ENCODE results near the gene UACA. TPM values are rescaled to one million over a fixed set of nuclear protein-coding genes. Genes with fewer than 3 reads are reported as not detected.
A peak's percentile ranks its signal among the peaks of the same experiment; 100 is the strongest.

UACA gene
- total and polyA plus RNA-seq, 2 of the 8 experiments (the other 6 are each of a cell fraction or from before 2014, with no cell fraction given) = 28.6 to 38.9 TPM

- 91% methylated on average over 7 of the region's 7 CpGs; no CpG with 5 or more reads in 1 of the 2 experiments for WGBS, 2 experiments (ENCODE audit: extremely low coverage in 1 of 2, insufficient coverage in 1 of 2, insufficient read length in 1 of 2, insufficient replicate concordance in 2 of 2, low coverage in 1 of 2, low lambda C conversion rate in 2 of 2, missing lambda C conversion rate in 1 of 2)
- H3K4me2 ChIP-seq (ENCODE audit: insufficient read depth in 1 of 2, low read depth in 2 of 2, low read length in 2 of 2) = 0 out of 4 replicates have a peak overlapping the region, but pooled peaks of 1 of the 2 experiments have one; percentile 65
- TF ChIP-seq HDAC6 (IDR thresholded peaks at IDR 0.05; ENCODE audit: low read depth, low read length) = no peak
- no peak for TF ChIP-seq CTBP2 (IDR thresholded peaks at IDR 0.05; ENCODE audit: borderline replicate concordance, insufficient read depth, insufficient read length, low read length)
- no peak for TF ChIP-seq SIX5 (IDR thresholded peaks at IDR 0.05; ENCODE audit: low read depth, low read length)
- no peak for TF ChIP-seq BACH1 (IDR thresholded peaks at IDR 0.05; ENCODE audit: low read length)
- TF ChIP-seq ATF3 (IDR thresholded peaks at IDR 0.05; ENCODE audit: insufficient read depth, low read depth, low read length) = no peak
- TF ChIP-seq EP300 (IDR thresholded peaks at IDR 0.05; ENCODE audit: borderline replicate concordance in 1 of 2, low read depth in 2 of 2, low read length in 2 of 2) = no peak
- no peak for TF ChIP-seq EGR1 (IDR thresholded peaks at IDR 0.05; ENCODE audit: borderline replicate concordance, low read depth, low read length)
- no peak for TF ChIP-seq RNF2 (IDR thresholded peaks at IDR 0.05; ENCODE audit: borderline replicate concordance, low read depth, low read length, missing control alignments, poor library complexity, severe bottlenecking)
- no peak for TF ChIP-seq CBX8 (IDR thresholded peaks at IDR 0.05; ENCODE audit: borderline replicate concordance, low read depth, low read length)
These were observed 129.4 kb downstream of the UACA start for GRCh38 chr15:70633991-70634390.

More at GRCh38 chr15:70633991-70634390, 129.4 kb downstream of the UACA start:
- peak overlapping the region; percentile 27; the same call in 1 of the 2 replicates for H3K18ac ChIP-seq (ENCODE audit: extremely low read depth, low read length)
- H3K79me2 ChIP-seq (ENCODE audit: control insufficient read depth in 1 of 2, insufficient read depth in 2 of 2, low read length in 2 of 2) = no peaks in the 10 kb centered on the region
- ChIA-PET CTCF (ENCODE audit: partially characterized antibody) (interaction anchor here (1.6 to 4.9 kb wide), 3 partner anchors 9 to 65 kb away, joined by 3 to 28 read pairs (median 7); no protein-coding TSS in a partner anchor), POLR2A (ENCODE audit: partially characterized antibody) (no interaction called here)
- H3K9me3 ChIP-seq (ENCODE audit: insufficient read depth in 2 of 2, low read depth in 1 of 2, low read length in 1 of 2) = no peaks in the 10 kb centered on the region
- no peaks in the 10 kb centered on the region for H3K36me3 ChIP-seq (ENCODE audit: control insufficient read depth in 2 of 4, insufficient read depth in 4 of 4, low read length in 3 of 4)
- H2BK5ac ChIP-seq (ENCODE audit: low read depth, low read length) = no peak overlapping the region
- H2BK12ac ChIP-seq (ENCODE audit: low read depth, low read length) = no peak overlapping the region
- H2AFZ ChIP-seq (ENCODE audit: low read length) = no peak overlapping the region
- H3K79me1 ChIP-seq (ENCODE audit: low read depth, low read length) = no peaks in the 10 kb centered on the region
- H2BK120ac ChIP-seq (replicated peaks; ENCODE audit: low read depth, low read length) = no peak overlapping the region
- peaks cover 20 to 33% (median 24%) of the 10 kb centered on the region in 4 experiments for H3K4me1 ChIP-seq (replicated peaks in 1 of 4; ENCODE audit: control insufficient read depth in 3 of 4, insufficient read depth in 4 of 4, low read length in 3 of 4)
- no peak overlapping the region for H4K5ac ChIP-seq (ENCODE audit: insufficient read length, low read depth, low read length)
- H3K9ac ChIP-seq (replicated peaks in 1 of 4; ENCODE audit: extremely low read depth in 1 of 4, low read depth in 3 of 4, low read length in 3 of 4) = no peak overlapping the region
- no peak overlapping the region for H3K56ac ChIP-seq (replicated peaks; ENCODE audit: insufficient read length, low read depth, low read length)
- no peak for FAIRE-seq
- H3K27ac ChIP-seq (ENCODE audit: low read depth, low read length) = no peak overlapping the region
- H3K23me2 ChIP-seq (ENCODE audit: low read depth, low read length) = no peaks in the 10 kb centered on the region; the same call in 1 of the 2 replicates
- H4K91ac ChIP-seq (replicated peaks; ENCODE audit: insufficient read length, low read length) = no peak overlapping the region
- H2AK5ac ChIP-seq (ENCODE audit: low read depth, low read length) = no peak overlapping the region
- no peak overlapping the region for H4K8ac ChIP-seq (ENCODE audit: extremely low read depth, insufficient read depth, low read length)
- no peaks in the 10 kb centered on the region for H4K20me1 ChIP-seq (replicated peaks in 1 of 2; ENCODE audit: control insufficient read depth in 1 of 2, insufficient read depth in 2 of 2, low read length in 2 of 2)
- peak overlapping the region; percentile 63 for H3K4ac ChIP-seq (replicated peaks; ENCODE audit: insufficient read length, low read depth, low read length)
- 0 out of 2 replicates have a peak overlapping the region, but pooled peaks have one; percentile 1 for H2BK20ac ChIP-seq (ENCODE audit: low read length)
- H2BK15ac ChIP-seq (ENCODE audit: low read length) = no peak overlapping the region
- DNase-seq (ENCODE audit: low read depth in 1 of 2, low spot score in 2 of 2) = no peak
- H3K4me3 ChIP-seq (ENCODE audit: extremely low read depth in 1 of 4, insufficient read depth in 2 of 4, low read depth in 3 of 4, low read length in 4 of 4) = no peak overlapping the region
- H3K23ac ChIP-seq (ENCODE audit: insufficient read length) = no peak overlapping the region
- no peak overlapping the region for H3K14ac ChIP-seq (ENCODE audit: insufficient read length)
- H3K27me3 ChIP-seq (replicated peaks in 1 of 4; ENCODE audit: control insufficient read depth in 3 of 4, extremely low read depth in 1 of 4, insufficient read depth in 3 of 4, low read length in 3 of 4) = peaks cover 0 to 2% (median 0%) of the 10 kb centered on the region in 4 experiments; a peak in 2 of 7 replicates
